Spleen (tissue), 11 donors: ENCODE measurements around the gene DYNC1LI2. TPM values are rescaled to one million over a fixed set of nuclear protein-coding genes. Genes with fewer than 3 reads are reported as not detected.

Experiments used
- DNase-seq: peaks from one replicate; pipeline ENCODE4 v3.0.0-alpha.2; 2020
- H3K27ac ChIP-seq, 8 donors: fragments of 200-600 bp; sonication (generic) in 7 of 8; 1 replicate in 4 of 8; 2 replicates in 4 of 8; pipeline versions ENCODE4 v1.5.0 to v1.8.0; 2016 to 2021; ENCODE audit warnings: inconsistent platforms in 4 of 8, mild to moderate bottlenecking in 4 of 8, moderate library complexity in 1 of 8
- H3K27me3 ChIP-seq, 7 donors: fragments of 200-600 bp; sonication (generic) in 6 of 7; replicated peaks in 1 of 7; 1 replicate in 4 of 7; 2 replicates in 3 of 7; pipeline versions ENCODE4 v1.5.0 to v1.8.0; 2016 to 2021; ENCODE audit warnings: inconsistent platforms in 3 of 7, mild to moderate bottlenecking in 1 of 7
- H3K36me3 ChIP-seq, 6 donors: fragments of 200-600 bp; sonication (generic) in 5 of 6; 1 replicate in 4 of 6; 2 replicates in 2 of 6; pipeline versions ENCODE4 v1.5.0 to v1.8.0; 2016 to 2021; ENCODE audit warnings: inconsistent platforms in 2 of 6
- H3K4me1 ChIP-seq, 6 donors: fragments of 200-600 bp; sonication (generic) in 5 of 6; 1 replicate in 3 of 6; 2 replicates in 3 of 6; pipeline versions ENCODE4 v1.5.0 to v1.8.0; 2016 to 2021; ENCODE audit warnings: inconsistent platforms in 3 of 6
- H3K4me3 ChIP-seq, 8 donors: fragments of 200-600 bp; sonication (generic) in 7 of 8; 1 replicate in 4 of 8; 2 replicates in 4 of 8; pipeline versions ENCODE4 v1.5.0 to v1.8.0; 2016 to 2021; ENCODE audit warnings: inconsistent platforms in 4 of 8, mild to moderate bottlenecking in 4 of 8, moderate library complexity in 2 of 8
- H3K9me3 ChIP-seq, 8 donors: fragments of 200-600 bp; sonication (generic) in 7 of 8; 1 replicate in 4 of 8; 2 replicates in 4 of 8; pipeline versions ENCODE4 v1.5.0 to v1.8.0; 2016 to 2021; ENCODE audit warnings: inconsistent platforms in 4 of 8
- POLR2A ChIP-seq, 3 donors: fragments of 450-650 bp; IDR thresholded peaks; one replicate each; pipeline ENCODE4 v1.5.1; 2017; ENCODE audit warnings: antibody characterized with exemption in 3 of 3, mild to moderate bottlenecking in 1 of 3
- POLR2AphosphoS5 ChIP-seq, 3 donors: sonication (generic); formaldehyde crosslinking; IDR thresholded peaks; one replicate each; pipeline ENCODE4 v1.5.1; 2017; ENCODE audit warnings: antibody characterized with exemption in 3 of 3
- WGBS, 5 donors: extraction: QIAGEN DNeasy Blood & Tissue Kit in 3 of 5; methylation state at CpG; one replicate each; pipeline versions ENCODE4 v1.1.5 to v1.1.7; 2013 to 2018; 5-methylcytosine and 5-hydroxymethylcytosine counted together
- intact Hi-C: fragments of 100-400 bp; cut with DNase I; formaldehyde crosslinking; loops from one replicate; pipeline ENCODE4 v1.15.0; 2023; ENCODE audit warnings: low total_unique reads
- polyA plus RNA-seq, 3 donors: library from polyadenylated mRNA; stranded (reverse); fragments of 200-250 nt; gene quantifications; one replicate each; pipeline ENCODE4 v1.2.1, GENCODE V29; 2013
- total RNA-seq, 7 donors: library from RNA; depleted of rRNA in 3 of 7; stranded (reverse); fragments of >200 nt in 3 of 7; fragmentation: NEBNext Ultra II Directional in 4 of 7; extraction: Animal tissue kit (Norgen Biotek cat#: 25700) in 4 of 7; gene quantifications; one replicate each; pipeline versions ENCODE4 v1.1.0 to v1.2.1, GENCODE V29; 2016 to 2021
- TF ChIP-seq, protein P1 (sequence below), 11 experiments: fragments of 200-600 bp in 7 of 11; fragments of 450-650 bp in 4 of 11; sonication (generic) in 4 of 11; IDR thresholded peaks in 8 of 11; conservative IDR thresholded peaks in 3 of 11; 1 replicate in 7 of 11; 2 replicates in 4 of 11; pipeline versions ENCODE4 v1.4.0 to v1.8.0; 2016 to 2021; ENCODE audit warnings: antibody characterized with exemption in 11 of 11, inconsistent platforms in 4 of 11, mild to moderate bottlenecking in 1 of 11
- donor health status: healthy with polysubstance abuse.
- donor health status: DM: no; HTN: no; CAD: no; lungs with moderate emphysema.
- donor health status: DM: no; HTN: no; CAD: no.
- donor health status: Bipolar disorder and iron deficiency.
- donor health status: healthy.
- donor health status: DM: no; HTN: no; CAD: no.
- donor health status: DM: yes; HTN: yes; CAD: no.

Gene DYNC1LI2
- total and polyA plus RNA-seq, 10 donors = 15.6 to 132 (median 96.3) TPM

DNA sequence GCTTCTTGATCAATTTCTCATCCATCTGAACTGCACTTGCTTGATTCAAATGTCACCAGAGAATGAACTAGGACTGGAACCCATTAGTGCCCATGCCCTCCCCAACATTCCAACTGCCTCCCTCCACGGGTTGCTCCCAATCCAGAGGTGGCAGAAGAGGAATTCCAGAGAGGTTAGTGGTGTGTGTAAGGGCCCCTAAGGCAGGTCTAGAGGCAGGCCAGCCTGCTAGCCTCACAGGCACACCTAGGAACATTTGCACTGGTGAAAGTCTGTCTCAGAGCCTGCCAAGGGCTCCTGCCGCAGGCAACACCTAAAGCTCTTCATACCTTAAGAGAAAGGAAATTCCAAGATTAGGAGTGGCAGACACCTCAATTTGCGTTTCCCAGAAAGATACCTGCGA, 33.6 kb downstream of the DYNC1LI2 start:
- no peaks in the 10 kb centered on the region for H3K27me3 ChIP-seq
- no peak overlapping the region for H3K27ac ChIP-seq
- H3K36me3 ChIP-seq = peaks cover 0 to 53% (median 12%) of the 10 kb centered on the region in 6 donors
- H3K4me1 ChIP-seq = peaks cover 0 to 9% (median 0%) of the 10 kb centered on the region in 6 donors
- no peak for DNase-seq
- intact Hi-C loops = no loop called here
- 88 to 94% (median 89%) methylated on average over 4 of the region's 4 CpGs for WGBS, 5 donors
- no peak for TF ChIP-seq POLR2A (IDR thresholded peaks at IDR 0.05)
- no peak for TF ChIP-seq POLR2AphosphoS5 (IDR thresholded peaks at IDR 0.05)
- TF ChIP-seq, protein P1, sequence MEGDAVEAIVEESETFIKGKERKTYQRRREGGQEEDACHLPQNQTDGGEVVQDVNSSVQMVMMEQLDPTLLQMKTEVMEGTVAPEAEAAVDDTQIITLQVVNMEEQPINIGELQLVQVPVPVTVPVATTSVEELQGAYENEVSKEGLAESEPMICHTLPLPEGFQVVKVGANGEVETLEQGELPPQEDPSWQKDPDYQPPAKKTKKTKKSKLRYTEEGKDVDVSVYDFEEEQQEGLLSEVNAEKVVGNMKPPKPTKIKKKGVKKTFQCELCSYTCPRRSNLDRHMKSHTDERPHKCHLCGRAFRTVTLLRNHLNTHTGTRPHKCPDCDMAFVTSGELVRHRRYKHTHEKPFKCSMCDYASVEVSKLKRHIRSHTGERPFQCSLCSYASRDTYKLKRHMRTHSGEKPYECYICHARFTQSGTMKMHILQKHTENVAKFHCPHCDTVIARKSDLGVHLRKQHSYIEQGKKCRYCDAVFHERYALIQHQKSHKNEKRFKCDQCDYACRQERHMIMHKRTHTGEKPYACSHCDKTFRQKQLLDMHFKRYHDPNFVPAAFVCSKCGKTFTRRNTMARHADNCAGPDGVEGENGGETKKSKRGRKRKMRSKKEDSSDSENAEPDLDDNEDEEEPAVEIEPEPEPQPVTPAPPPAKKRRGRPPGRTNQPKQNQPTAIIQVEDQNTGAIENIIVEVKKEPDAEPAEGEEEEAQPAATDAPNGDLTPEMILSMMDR (IDR thresholded peaks at IDR 0.05 in 8 of 11, conservative IDR thresholded peaks at IDR 0.05 in 3 of 11) = no peak
- no peak overlapping the region for H3K4me3 ChIP-seq
- H3K9me3 ChIP-seq = no peaks in the 10 kb centered on the region

DNA sequence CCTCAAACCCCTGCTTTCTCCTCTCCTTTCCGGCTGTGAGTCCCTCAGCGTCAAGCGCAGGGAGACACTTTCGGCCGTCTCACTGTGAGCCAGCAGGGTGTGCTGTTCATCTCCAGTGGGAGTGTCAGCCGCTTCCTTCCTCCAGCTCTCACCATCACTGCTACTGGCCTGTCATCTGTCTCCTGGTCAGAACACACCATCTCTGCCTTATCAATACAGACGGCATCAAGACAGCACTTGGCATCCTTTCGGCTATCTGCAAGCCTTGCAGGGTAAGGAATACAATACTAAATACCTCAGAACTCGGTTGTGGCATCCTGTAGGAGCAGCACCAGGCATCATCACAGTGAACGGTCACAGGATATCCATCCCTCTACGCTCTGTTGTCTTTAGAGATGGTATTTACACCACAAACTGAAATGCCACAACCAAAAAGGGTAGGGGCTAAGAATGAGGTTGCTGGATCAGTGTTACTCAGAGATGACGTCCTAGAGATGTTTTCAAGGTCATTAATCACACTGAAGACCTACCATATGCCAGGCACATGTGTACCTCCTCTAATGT, 34.2 kb downstream of the DYNC1LI2 start:
- intact Hi-C loops = no loop called here

DNA sequence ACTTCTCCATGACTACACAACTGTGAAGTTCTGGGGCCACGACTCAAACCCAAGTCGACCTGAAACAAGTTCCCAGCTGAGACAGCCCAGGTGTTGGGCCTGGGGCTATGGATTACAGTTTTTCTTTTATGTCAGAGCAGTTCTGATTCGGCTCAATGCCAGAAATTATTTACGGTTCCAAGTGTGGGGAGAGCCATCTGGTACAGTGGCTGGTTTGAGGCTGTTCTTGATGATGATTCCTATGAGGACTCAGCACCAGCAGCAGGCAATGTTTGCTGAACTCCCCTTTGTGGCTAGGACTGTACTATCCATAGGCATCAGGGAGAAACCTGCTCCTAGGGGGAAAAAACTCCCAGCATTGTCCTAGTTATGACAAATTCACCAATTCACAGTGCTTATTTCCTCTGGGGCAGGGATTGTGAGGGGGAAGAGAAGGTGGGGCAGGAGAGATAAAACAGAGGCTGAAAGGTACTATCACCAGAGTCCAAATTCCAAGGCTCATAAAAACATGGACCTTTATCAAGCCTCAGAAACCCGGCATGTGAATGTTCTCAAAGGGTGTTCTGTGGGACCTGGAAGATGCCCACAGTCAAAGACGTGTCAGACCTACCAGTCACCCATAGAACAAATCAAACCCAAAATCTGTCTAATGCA, 36.6 kb downstream of the DYNC1LI2 start:
- H3K4me3 ChIP-seq = no peak overlapping the region
- H3K27me3 ChIP-seq = no peaks in the 10 kb centered on the region
- WGBS, 5 donors = 76 to 87% (median 80%) methylated on average over 6 of the region's 6 CpGs
- H3K4me1 ChIP-seq = peaks cover 0 to 13% (median 0%) of the 10 kb centered on the region in 6 donors
- H3K36me3 ChIP-seq = peaks cover 0 to 23% (median 2%) of the 10 kb centered on the region in 6 donors
- peaks cover 0 to 9% (median 0%) of the 10 kb centered on the region in 8 donors for H3K9me3 ChIP-seq
- intact Hi-C loops = no loop called here
- H3K27ac ChIP-seq = no peak overlapping the region
- no peak for DNase-seq
- TF ChIP-seq POLR2A (IDR thresholded peaks at IDR 0.05) (no peak), POLR2AphosphoS5 (IDR thresholded peaks at IDR 0.05) (no peak)
- TF ChIP-seq, protein P1 (IDR thresholded peaks at IDR 0.05 in 8 of 11, conservative IDR thresholded peaks at IDR 0.05 in 3 of 11) = no peak

More for the DNA sequence above, 34.2 kb downstream of the DYNC1LI2 start:
- Histone ChIP-seq H3K27ac (no peak overlapping the region), H3K9me3 (no peaks in the 10 kb centered on the region), H3K27me3 (no peaks in the 10 kb centered on the region), H3K4me1 (peaks cover 0 to 9% (median 0%) of the 10 kb centered on the region in 6 donors), H3K36me3 (peaks cover 0 to 47% (median 7%) of the 10 kb centered on the region in 6 donors), H3K4me3 (no peak overlapping the region)
- DNase-seq = no peak
- 57 to 74% (median 63%) methylated on average over 12 of the region's 12 CpGs for WGBS, 5 donors
- TF ChIP-seq POLR2AphosphoS5 (IDR thresholded peaks at IDR 0.05) (peak in 2 of 3 donors; percentile 48 to 63), POLR2A (IDR thresholded peaks at IDR 0.05) (no peak)
- TF ChIP-seq, protein P1 (IDR thresholded peaks at IDR 0.05 in 8 of 11, conservative IDR thresholded peaks at IDR 0.05 in 3 of 11) = peak in 9 of 11 experiments; percentile 9 to 69 (median 52)

DNA sequence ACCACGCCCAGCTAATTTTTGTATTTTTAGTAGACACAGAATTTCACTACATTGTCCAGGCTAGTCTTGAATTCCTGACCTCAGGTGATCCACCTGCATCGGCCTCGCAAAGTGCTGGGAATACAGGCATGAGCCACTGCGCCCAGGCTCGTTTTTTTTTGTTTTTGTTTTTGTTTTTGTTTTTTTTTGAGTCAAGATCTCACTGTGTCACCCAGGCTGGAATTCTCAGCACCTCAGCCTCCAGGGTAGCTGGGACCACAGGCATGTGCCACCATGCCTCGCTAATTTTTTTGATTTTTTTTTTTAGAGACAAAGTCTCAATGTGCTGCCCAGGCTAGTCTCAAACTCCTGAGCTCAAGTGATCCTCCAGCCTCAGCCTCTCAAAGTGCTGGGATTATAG, 37.3 kb downstream of the DYNC1LI2 start:
- Histone ChIP-seq H3K27me3 (no peaks in the 10 kb centered on the region), H3K36me3 (peaks cover 0 to 15% (median 2%) of the 10 kb centered on the region in 6 donors), H3K4me3 (no peak overlapping the region), H3K27ac (no peak overlapping the region), H3K4me1 (peaks cover 0 to 13% (median 0%) of the 10 kb centered on the region in 6 donors), H3K9me3 (peaks cover 0 to 9% (median 0%) of the 10 kb centered on the region in 8 donors)
- 89 to 96% (median 94%) methylated on average over 6 of the region's 6 CpGs for WGBS, 5 donors
- no peak for DNase-seq
- intact Hi-C loops = no loop called here
- TF ChIP-seq POLR2AphosphoS5 (IDR thresholded peaks at IDR 0.05) (no peak), POLR2A (IDR thresholded peaks at IDR 0.05) (no peak)
- TF ChIP-seq, protein P1 (IDR thresholded peaks at IDR 0.05 in 8 of 11, conservative IDR thresholded peaks at IDR 0.05 in 3 of 11) = no peak
